ENCODE data around the gene NCAPD2. TPM values are rescaled to one million over a fixed set of nuclear protein-coding genes. Genes with fewer than 3 reads are reported as not detected.

The NCAPD2 gene
- total RNA-seq, 1 experiment from 2014 or later, result 204 TPM

DNA sequence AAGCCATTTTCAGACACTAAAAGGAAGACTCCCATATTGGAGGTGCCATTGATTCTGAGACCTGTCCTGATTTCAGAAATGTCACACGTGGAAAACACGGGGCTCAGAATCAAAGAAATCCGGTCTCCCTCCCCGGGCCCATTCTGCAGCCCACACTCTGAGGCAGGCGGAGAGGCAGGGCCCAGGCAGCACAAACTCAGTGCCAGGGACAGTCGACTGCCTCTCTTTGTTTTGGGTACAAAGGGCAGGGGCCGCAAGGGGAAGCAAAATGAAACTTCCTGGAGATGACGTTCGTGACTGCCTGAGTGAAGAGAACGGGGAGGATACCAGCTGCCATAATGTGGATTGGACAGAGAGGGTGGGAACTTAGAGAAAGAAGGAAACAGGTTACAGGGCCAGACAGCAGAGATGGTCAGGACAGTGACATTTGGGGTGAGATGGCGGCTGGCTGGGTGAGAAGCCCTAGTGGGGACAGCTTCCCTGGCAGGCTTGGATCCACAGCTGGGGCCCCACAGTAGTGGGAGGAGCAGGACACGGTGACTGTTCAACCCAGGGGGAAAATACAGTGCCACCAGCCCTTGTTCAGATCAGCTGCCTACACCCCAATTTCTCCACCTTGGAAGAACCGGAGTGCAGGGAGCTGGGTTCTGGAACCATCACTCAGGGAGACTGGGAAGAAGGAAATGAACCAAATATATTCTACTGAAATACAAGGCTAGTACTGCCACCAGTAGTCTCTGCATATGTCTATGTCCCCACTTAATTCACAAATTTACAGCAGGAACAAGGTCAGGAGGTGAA is 48.5 kb downstream of the NCAPD2 start:
- Histone ChIP-seq H3K9me3 (no peaks in the 10 kb centered on the region), H3K4me1 (peaks cover 22% of the 10 kb centered on the region), H3K36me3 (ENCODE audit: control insufficient read depth, insufficient read depth, low read length) (peaks cover 2% of the 10 kb centered on the region), H3K27me3 (replicated peaks; ENCODE audit: control insufficient read depth, insufficient read depth, low read length) (no peaks in the 10 kb centered on the region), H3K4me3 (ENCODE audit: low read depth, low read length) (no peak overlapping the region)
- Mint-ChIP-seq H3K36me3 (ENCODE audit: insufficient read depth, unreplicated experiment) (peaks cover 42% of the 10 kb centered on the region), H3K4me1 (ENCODE audit: low read depth, unreplicated experiment) (peaks cover 43% of the 10 kb centered on the region), H3K9me3 (ENCODE audit: unreplicated experiment) (no peaks in the 10 kb centered on the region), H3K4me3 (ENCODE audit: unreplicated experiment) (peak overlapping the region; percentile 14), H3K27me3 (ENCODE audit: insufficient read depth, unreplicated experiment) (no peaks in the 10 kb centered on the region), H3K27ac (ENCODE audit: unreplicated experiment) (peak overlapping the region; percentile 97)
- peak; percentile 66 to 83 for DNase-seq
- no TSS peak for BruUV-seq (replicated peaks)
- CTCF ChIA-PET, result no interaction called here
- intact Hi-C loops (cut with micrococcal nuclease; ENCODE audit: unreplicated experiment), result no loop called here
- POLR2A ChIA-PET, result interaction anchor here (1.0 kb wide), 1 partner anchor 8 kb away, joined by 7 read pairs; the partner anchor contains the start of gene GAPDH
- TF ChIP-seq, protein P1, sequence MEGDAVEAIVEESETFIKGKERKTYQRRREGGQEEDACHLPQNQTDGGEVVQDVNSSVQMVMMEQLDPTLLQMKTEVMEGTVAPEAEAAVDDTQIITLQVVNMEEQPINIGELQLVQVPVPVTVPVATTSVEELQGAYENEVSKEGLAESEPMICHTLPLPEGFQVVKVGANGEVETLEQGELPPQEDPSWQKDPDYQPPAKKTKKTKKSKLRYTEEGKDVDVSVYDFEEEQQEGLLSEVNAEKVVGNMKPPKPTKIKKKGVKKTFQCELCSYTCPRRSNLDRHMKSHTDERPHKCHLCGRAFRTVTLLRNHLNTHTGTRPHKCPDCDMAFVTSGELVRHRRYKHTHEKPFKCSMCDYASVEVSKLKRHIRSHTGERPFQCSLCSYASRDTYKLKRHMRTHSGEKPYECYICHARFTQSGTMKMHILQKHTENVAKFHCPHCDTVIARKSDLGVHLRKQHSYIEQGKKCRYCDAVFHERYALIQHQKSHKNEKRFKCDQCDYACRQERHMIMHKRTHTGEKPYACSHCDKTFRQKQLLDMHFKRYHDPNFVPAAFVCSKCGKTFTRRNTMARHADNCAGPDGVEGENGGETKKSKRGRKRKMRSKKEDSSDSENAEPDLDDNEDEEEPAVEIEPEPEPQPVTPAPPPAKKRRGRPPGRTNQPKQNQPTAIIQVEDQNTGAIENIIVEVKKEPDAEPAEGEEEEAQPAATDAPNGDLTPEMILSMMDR (IDR thresholded peaks at IDR 0.05; ENCODE audit: insufficient read depth in 1 of 2, low read depth in 1 of 2, low read length in 1 of 2, severe bottlenecking in 1 of 2, unreplicated experiment in 1 of 2), result no peak

DNA sequence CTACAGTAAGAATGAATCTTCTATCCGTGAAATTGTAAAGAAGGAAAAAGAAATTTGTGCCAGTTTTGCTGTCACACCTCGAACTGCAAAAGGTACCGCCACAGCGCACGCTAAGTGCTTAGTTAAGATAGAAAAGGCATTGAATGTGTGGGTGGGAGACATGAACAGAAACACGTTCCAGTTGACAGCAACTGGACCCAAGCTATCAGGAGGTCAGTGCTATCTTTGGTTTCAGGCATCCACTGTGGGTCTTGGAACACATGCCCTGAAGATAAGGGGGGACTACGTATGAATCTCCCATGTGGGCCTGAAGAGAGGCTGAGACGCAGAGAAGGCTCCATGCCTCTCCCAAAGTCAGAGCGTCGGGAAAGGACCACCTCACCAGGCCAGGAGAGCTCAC is 52.1 kb downstream of the NCAPD2 start:
- CTCF ChIA-PET, result interaction anchor here (1.6 kb wide), 1 partner anchor 8 kb away, joined by 6 read pairs; no protein-coding TSS in a partner anchor
- no peaks in the 10 kb centered on the region for H3K9me3 Mint-ChIP-seq (ENCODE audit: unreplicated experiment)
- no peaks in the 10 kb centered on the region for H3K27me3 Mint-ChIP-seq (ENCODE audit: insufficient read depth, unreplicated experiment)
- no peak overlapping the region for H3K27ac Mint-ChIP-seq (ENCODE audit: unreplicated experiment)
- H3K36me3 ChIP-seq (ENCODE audit: control insufficient read depth, insufficient read depth, low read length), result no peaks in the 10 kb centered on the region
- peaks cover 35% of the 10 kb centered on the region for H3K4me1 ChIP-seq
- TF ChIP-seq, protein P1 (IDR thresholded peaks at IDR 0.05; ENCODE audit: insufficient read depth in 1 of 2, low read depth in 1 of 2, low read length in 1 of 2, severe bottlenecking in 1 of 2, unreplicated experiment in 1 of 2), result no peak
- no peak overlapping the region for H3K4me3 ChIP-seq (ENCODE audit: low read depth, low read length)
- DNase-seq, result no peak
- no peaks in the 10 kb centered on the region for H3K27me3 ChIP-seq (replicated peaks; ENCODE audit: control insufficient read depth, insufficient read depth, low read length)
- H3K36me3 Mint-ChIP-seq (ENCODE audit: insufficient read depth, unreplicated experiment), result peaks cover 8% of the 10 kb centered on the region
- H3K4me3 Mint-ChIP-seq (ENCODE audit: unreplicated experiment), result no peak overlapping the region
- no peaks in the 10 kb centered on the region for H3K9me3 ChIP-seq
- peaks cover 30% of the 10 kb centered on the region for H3K4me1 Mint-ChIP-seq (ENCODE audit: low read depth, unreplicated experiment)
- POLR2A ChIA-PET, result interaction anchor here (0.7 to 1.2 kb wide), 2 partner anchors 12 to 218 kb away, joined by 3 to 5 read pairs; partner anchors contain the start of gene GAPDH
- intact Hi-C loops (cut with micrococcal nuclease; ENCODE audit: unreplicated experiment), result no loop called here
- no TSS peak for BruUV-seq (replicated peaks)

DNA sequence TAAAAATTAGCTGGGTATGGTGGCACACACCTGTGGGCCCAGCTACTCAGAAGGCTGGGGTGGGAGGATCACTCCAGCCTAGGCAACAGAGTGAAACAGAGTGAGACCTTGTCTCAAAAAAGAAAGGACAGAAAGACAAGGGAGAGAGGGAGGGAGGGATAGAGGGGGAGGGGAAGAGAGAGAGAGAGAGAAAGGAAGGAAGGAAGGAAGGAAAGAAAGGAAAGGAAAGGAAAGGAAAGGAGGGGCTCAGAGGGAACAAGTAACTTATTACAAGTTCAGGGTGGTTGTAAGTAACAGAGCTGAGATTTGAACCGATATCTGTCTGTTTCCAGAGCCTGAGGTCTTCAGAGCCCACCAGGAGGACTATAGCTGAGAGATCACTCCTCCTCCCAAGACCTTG is 53.7 kb downstream of the NCAPD2 start:
- intact Hi-C loops (cut with micrococcal nuclease; ENCODE audit: unreplicated experiment), result no loop called here
- POLR2A ChIA-PET, result no interaction called here
- H3K4me3 ChIP-seq (ENCODE audit: low read depth, low read length), result no peak overlapping the region
- Mint-ChIP-seq H3K27ac (ENCODE audit: unreplicated experiment) (peak overlapping the region; percentile 57), H3K36me3 (ENCODE audit: insufficient read depth, unreplicated experiment) (peaks cover 3% of the 10 kb centered on the region), H3K4me1 (ENCODE audit: low read depth, unreplicated experiment) (peaks cover 18% of the 10 kb centered on the region), H3K9me3 (ENCODE audit: unreplicated experiment) (no peaks in the 10 kb centered on the region), H3K27me3 (ENCODE audit: insufficient read depth, unreplicated experiment) (no peaks in the 10 kb centered on the region), H3K4me3 (ENCODE audit: unreplicated experiment) (no peak overlapping the region)
- no peak for DNase-seq
- CTCF ChIA-PET, result no interaction called here
- no peaks in the 10 kb centered on the region for H3K9me3 ChIP-seq
- H3K36me3 ChIP-seq (ENCODE audit: control insufficient read depth, insufficient read depth, low read length), result no peaks in the 10 kb centered on the region
- H3K4me1 ChIP-seq, result peaks cover 27% of the 10 kb centered on the region
- no peaks in the 10 kb centered on the region for H3K27me3 ChIP-seq (replicated peaks; ENCODE audit: control insufficient read depth, insufficient read depth, low read length)
- TF ChIP-seq, protein P1 (IDR thresholded peaks at IDR 0.05; ENCODE audit: insufficient read depth in 1 of 2, low read depth in 1 of 2, low read length in 1 of 2, severe bottlenecking in 1 of 2, unreplicated experiment in 1 of 2), result no peak
- no TSS peak for BruUV-seq (replicated peaks)
